T-helper 17 cell (primary cell): ENCODE measurements around the gene ZFHX3. TPM values are rescaled to one million over a fixed set of nuclear protein-coding genes. Genes with fewer than 3 reads are reported as not detected.

Experiments
- ATAC-seq: fragments of 150-1000 bp; cut with Tn5 transposase; 2 replicates; pipeline ENCODE4 v1.10.0; 2021; ENCODE audit warnings: mild to moderate bottlenecking, moderate library complexity
- DNase-seq, 3 donors: peaks; one replicate each; pipeline versions ENCODE4 v3.0.0 to v3.0.0-alpha.2; 2020 to 2021
- H3K9me3 ChIP-seq: one replicate; pipeline ENCODE4 v1.7.0; 2013; ENCODE audit warnings: low read length, mild to moderate bottlenecking; ENCODE audit not compliant: control insufficient read depth, poor library complexity, severe bottlenecking
- H3K27ac Mint-ChIP-seq: one replicate; pipeline ENCODE4 v1.8.0; 2022; ENCODE audit warnings: mild to moderate bottlenecking, moderate library complexity, mixed read lengths
- H3K27me3 Mint-ChIP-seq: one replicate; pipeline ENCODE4 v1.8.0; 2022; ENCODE audit warnings: mixed read lengths
- H3K36me3 Mint-ChIP-seq: one replicate; pipeline ENCODE4 v1.8.0; 2022; ENCODE audit warnings: low read depth, mixed read lengths
- H3K4me1 Mint-ChIP-seq: one replicate; pipeline ENCODE4 v1.8.0; 2022; ENCODE audit warnings: mild to moderate bottlenecking, mixed read lengths
- H3K4me3 Mint-ChIP-seq: one replicate; pipeline ENCODE4 v1.8.0; 2022; ENCODE audit warnings: mild to moderate bottlenecking, moderate library complexity, mixed read lengths
- total RNA-seq, 4 donors: library from RNA in 2 of 4; stranded (reverse) in 2 of 4; gene quantifications; one replicate each; pipeline ENCODE4 v1.2.3 and lab custom pipeline; 2022 to 2026

The ZFHX3 gene
- total RNA-seq, 2 donors from 2014 or later, result 0.94 to 2.2 TPM

DNA sequence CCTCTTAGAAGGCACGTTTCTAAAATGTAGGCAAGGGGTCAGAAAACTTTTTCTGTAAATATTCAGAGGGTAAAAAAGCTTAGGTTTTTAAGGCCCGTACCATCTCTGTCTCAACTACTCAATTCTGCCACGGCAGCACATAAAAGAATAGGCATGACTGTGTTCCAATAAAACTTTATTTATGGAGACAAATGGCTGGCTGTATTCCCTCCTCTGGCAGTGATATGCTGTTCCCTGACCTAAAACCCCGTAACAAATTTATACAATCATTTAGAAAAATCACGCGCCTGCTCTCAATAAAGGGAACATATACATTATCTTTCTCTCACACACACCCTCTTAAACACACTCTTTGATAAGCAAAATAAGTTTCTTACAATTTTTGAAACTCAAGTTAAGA lies 138.7 kb downstream of the ZFHX3 start:
- no peak for ATAC-seq

DNA sequence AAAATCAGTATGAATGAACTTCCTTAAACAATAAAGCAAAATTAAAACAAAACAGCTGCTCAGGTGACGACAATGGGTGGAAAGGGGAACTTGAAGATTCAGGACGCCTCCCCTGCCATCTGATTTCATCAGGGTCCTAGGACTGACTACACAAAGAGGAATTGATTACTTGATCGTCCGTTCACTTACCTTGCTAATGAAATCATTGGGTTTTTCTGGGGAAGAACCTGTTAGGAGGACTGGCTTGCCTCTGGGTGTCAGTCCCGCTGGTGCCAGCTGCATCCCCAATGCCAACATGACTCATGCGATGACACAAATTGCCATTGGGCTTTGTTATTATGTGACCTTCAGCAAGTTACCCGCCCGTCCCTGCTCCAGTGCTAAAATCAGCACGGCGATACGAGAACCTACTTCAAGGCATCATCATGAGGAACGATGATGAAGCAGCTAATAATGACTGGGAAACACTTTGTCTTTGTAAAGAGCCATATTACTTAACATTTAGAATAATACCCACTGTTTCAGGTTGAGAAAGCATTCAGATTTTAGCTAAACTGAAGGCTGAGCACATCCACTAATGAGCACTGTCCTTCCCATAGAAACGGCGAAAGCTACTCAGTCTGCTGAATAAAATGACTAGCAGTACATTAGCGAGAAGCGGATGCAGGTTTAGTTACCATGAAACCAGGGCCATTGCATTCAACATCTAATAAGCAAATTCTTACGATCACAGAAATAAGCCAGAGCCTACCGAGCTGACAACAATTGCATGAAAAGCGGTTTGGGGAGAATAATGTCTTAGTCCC lies 139.4 kb downstream of the ZFHX3 start:
- Mint-ChIP-seq H3K36me3 (peaks cover 4% of the 10 kb centered on the region), H3K4me1 (no peaks in the 10 kb centered on the region), H3K27me3 (peaks cover 4% of the 10 kb centered on the region), H3K27ac (no peak overlapping the region), H3K4me3 (no peak overlapping the region)
- DNase-seq, result no peak
- no peaks in the 10 kb centered on the region for H3K9me3 ChIP-seq
- ATAC-seq, result no peak

More for the DNA sequence above, 138.7 kb downstream of the ZFHX3 start:
- no peaks in the 10 kb centered on the region for H3K4me1 Mint-ChIP-seq
- no peak overlapping the region for H3K27ac Mint-ChIP-seq
- H3K9me3 ChIP-seq, result no peaks in the 10 kb centered on the region
- no peak overlapping the region for H3K4me3 Mint-ChIP-seq
- DNase-seq, result no peak
- H3K27me3 Mint-ChIP-seq, result peaks cover 10% of the 10 kb centered on the region
- peaks cover 4% of the 10 kb centered on the region for H3K36me3 Mint-ChIP-seq

DNA sequence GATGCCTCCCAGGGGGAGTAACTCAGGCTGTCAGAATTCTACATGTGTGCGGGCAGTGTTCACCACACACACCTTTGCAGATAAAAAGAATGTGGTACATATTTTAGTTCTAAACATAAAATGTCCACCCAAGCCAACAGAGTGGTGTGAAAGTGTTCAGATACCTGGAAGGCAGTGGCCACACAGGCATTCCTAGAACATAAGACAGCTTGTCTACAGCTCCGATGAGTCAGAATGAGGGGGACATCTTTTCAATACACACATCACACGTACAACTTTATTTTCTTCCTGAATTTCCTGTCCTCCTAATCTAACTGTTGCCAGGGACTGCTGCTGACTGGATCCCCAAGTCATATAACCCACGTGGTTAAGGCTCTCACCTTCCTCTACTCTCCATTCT lies 142.3 kb downstream of the ZFHX3 start:
- Mint-ChIP-seq H3K4me1 (no peaks in the 10 kb centered on the region), H3K27ac (no peak overlapping the region), H3K36me3 (peaks cover 4% of the 10 kb centered on the region), H3K4me3 (no peak overlapping the region), H3K27me3 (no peaks in the 10 kb centered on the region)
- ATAC-seq (no peak), DNase-seq (no peak)
- no peaks in the 10 kb centered on the region for H3K9me3 ChIP-seq

DNA sequence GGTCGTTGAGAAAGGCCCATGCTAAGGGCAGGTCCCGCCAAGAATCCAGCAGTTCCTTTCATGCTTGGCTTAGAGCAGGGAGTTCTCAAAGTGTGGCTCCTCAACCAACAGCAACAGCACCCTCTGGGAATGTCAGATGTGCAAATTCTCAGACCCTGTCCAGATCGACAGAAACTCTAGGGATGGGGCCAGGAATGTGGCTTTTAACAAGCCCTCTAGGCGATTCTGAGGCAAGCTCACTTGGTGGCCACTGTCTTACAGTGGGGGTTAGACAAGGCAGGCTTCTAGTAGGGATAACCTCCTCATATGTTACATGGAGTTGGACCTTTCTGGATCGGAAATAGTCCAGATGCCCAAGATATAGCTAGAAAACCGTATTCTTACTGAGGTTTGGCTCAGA lies 144.8 kb downstream of the ZFHX3 start:
- H3K4me3 Mint-ChIP-seq, result no peak overlapping the region

DNA sequence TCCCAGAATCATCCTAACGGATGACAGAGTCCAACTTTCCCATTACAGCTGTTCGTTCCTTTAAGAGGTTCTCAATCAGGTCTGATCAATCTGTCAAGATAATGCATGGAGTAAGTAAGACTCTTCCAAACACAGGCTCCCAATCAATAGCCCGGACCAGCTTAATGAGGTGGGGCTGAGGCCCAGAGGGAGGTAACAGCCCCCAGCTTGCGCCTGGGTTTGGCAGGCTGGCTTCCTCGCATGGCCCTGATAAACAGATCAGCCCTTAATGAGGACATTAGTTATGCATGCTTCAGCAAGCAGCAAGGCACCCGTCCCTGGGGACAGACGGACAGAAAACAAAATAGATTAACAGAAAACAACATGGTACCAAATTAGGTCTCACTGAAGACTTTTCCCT lies 145.7 kb downstream of the ZFHX3 start:
- H3K27me3 Mint-ChIP-seq, result peaks cover 4% of the 10 kb centered on the region
- no peaks in the 10 kb centered on the region for H3K9me3 ChIP-seq
- DNase-seq (no peak), ATAC-seq (no peak)
- peaks cover under 1% of the 10 kb centered on the region for H3K36me3 Mint-ChIP-seq
- H3K4me3 Mint-ChIP-seq, result no peak overlapping the region
- no peaks in the 10 kb centered on the region for H3K4me1 Mint-ChIP-seq
- no peak overlapping the region for H3K27ac Mint-ChIP-seq

More for the DNA sequence above, 144.8 kb downstream of the ZFHX3 start:
- no peak for ATAC-seq
- H3K27me3 Mint-ChIP-seq, result peaks cover 4% of the 10 kb centered on the region
- H3K36me3 Mint-ChIP-seq, result peaks cover 4% of the 10 kb centered on the region
- no peaks in the 10 kb centered on the region for H3K4me1 Mint-ChIP-seq
- DNase-seq, result no peak
- H3K27ac Mint-ChIP-seq, result no peak overlapping the region
- H3K9me3 ChIP-seq, result no peaks in the 10 kb centered on the region

DNA sequence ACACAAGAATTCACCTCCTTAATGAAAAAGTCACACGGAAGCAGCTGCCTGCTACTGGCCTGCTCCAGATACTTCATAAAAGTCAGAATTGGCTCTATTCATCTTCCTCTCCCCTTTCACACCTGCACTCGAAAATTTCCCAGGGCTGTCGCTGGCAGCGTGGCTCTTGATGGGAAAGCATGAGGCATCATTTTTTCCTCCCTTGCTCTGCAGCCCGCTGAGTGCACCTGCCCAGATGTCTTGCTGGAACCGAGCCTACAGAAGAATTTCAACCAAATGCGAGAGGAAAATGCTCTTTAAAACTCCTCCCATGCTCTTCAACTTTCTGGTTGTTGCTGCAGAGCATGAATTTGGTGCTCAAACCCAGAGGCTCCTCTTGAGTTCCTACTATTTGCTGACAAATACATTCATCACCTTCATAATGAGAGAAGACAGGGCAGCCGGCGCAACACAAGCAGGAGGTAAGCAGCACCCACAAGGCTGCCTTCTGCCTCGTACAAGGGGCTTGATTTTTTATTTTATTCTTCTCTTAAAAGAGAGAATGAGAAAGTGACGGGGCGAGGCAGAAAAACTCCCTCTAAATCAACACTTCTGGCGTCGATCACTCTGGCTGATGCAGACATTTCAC lies 146.8 kb downstream of the ZFHX3 start:
- no peak for DNase-seq
- no peak for ATAC-seq
- H3K4me1 Mint-ChIP-seq, result no peaks in the 10 kb centered on the region
- H3K4me3 Mint-ChIP-seq, result no peak overlapping the region
- H3K36me3 Mint-ChIP-seq, result no peaks in the 10 kb centered on the region
- no peaks in the 10 kb centered on the region for H3K9me3 ChIP-seq
- H3K27ac Mint-ChIP-seq, result no peak overlapping the region
- H3K27me3 Mint-ChIP-seq, result peaks cover 4% of the 10 kb centered on the region

DNA sequence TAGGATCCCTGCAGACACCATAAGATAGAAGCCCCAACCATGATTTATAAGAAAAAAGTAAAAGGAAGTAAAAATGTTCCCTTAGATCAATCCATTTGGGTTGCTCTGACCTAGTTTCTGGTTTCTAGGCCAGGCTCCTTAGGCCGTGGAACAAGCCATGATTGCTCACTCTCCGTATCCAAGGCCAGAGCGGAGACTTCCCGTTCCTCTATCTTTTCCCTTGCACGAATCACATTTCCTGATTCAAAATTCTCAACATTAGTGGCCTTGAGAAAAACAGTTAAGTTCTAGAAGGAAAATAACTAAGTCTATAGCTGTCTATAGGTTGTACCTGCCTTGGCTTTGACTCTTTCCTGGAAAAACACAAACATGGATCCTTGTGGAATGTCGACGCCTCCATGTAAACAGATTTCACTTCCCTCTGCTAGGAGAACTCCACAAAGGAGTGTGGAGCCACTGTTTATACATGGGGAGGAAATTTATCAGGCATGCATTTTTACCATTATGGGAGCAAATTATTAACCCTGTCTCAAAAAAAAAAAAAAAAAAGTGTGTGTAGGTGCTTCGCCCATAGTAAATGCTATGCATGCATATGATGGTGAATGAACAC lies 149.6 kb downstream of the ZFHX3 start:
- no peak for ATAC-seq
- no peak for DNase-seq
- H3K4me1 Mint-ChIP-seq, result no peaks in the 10 kb centered on the region
- H3K27ac Mint-ChIP-seq, result no peak overlapping the region
- H3K9me3 ChIP-seq, result no peaks in the 10 kb centered on the region
- no peak overlapping the region for H3K4me3 Mint-ChIP-seq
- peaks cover 4% of the 10 kb centered on the region for H3K27me3 Mint-ChIP-seq
- H3K36me3 Mint-ChIP-seq, result no peaks in the 10 kb centered on the region

DNA sequence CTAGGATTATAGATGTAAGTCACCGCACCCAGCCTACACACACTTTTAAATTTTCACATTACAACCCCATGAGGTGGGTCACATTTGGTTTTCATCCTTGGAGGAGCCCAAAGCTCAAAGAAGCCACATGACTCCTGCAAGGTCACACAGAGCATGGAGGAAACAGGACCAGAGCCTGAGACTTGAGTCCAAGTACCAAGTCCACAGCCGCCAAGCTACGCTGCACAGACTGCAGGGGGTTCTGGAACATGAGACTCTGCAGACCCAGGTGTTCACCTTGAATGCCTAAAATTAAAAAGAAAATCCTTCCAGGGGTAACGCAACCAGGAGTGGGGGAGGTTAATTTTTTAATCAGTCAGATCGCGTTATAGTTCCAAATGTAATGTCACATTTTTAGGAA lies 150.2 kb downstream of the ZFHX3 start:
- Mint-ChIP-seq H3K4me1 (no peaks in the 10 kb centered on the region), H3K27ac (no peak overlapping the region), H3K4me3 (no peak overlapping the region), H3K27me3 (peaks cover 4% of the 10 kb centered on the region), H3K36me3 (no peaks in the 10 kb centered on the region)
- no peak for ATAC-seq
- H3K9me3 ChIP-seq, result no peaks in the 10 kb centered on the region
- DNase-seq, result no peak

DNA sequence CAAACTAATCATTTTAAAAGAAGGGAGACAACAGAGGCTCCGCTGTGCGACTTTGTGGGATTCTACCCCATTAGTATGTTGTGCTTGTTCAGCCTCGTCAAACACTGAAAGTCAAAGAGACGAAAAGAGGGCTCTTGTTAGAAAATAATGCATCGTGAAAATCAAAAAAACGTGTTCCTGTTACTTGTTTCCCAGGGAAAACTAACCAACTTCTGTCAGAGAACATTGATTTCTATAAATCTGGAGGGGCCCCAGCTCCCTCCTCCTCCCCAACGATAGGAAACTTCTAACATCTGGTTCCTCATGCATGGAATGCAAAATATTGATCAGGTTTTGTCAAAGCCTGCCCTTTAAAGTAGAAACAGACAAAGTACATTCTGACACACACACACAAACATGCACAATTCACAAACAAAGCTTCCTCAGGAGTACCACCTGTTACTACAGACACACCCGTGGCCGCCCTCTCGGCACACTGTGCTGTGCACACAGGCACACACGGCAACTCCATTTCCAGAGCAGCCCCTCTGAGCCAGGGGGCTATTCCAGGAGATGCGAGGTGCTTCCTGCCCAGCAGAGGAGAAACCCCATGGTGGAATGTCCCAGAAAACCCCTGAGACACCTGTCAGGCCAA lies 151.3 kb downstream of the ZFHX3 start:
- Mint-ChIP-seq H3K36me3 (no peaks in the 10 kb centered on the region), H3K4me1 (no peaks in the 10 kb centered on the region), H3K27ac (no peak overlapping the region), H3K27me3 (peaks cover 4% of the 10 kb centered on the region), H3K4me3 (no peak overlapping the region)
- no peak for ATAC-seq
- no peaks in the 10 kb centered on the region for H3K9me3 ChIP-seq
- DNase-seq, result no peak

DNA sequence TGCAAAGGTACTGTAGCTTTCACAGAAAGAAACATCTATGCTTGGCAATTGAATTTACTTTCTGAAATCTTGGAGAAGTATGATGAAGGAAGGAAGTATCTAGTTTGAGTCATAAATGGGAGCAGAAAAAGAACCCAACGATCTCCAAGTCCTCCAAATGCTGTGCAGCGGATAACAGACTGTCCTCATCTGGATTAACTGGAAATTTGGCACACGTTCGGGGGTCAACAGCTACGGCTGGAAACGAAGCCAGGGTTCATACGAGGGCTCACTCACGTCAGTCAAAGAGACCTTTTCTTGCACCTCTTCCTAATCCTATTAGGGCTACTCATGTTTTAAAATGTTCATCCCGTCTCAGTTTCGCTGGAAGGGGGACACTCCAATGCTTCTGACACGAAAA lies 152.0 kb downstream of the ZFHX3 start:
- peaks cover 4% of the 10 kb centered on the region for H3K27me3 Mint-ChIP-seq
- ATAC-seq, result no peak

DNA sequence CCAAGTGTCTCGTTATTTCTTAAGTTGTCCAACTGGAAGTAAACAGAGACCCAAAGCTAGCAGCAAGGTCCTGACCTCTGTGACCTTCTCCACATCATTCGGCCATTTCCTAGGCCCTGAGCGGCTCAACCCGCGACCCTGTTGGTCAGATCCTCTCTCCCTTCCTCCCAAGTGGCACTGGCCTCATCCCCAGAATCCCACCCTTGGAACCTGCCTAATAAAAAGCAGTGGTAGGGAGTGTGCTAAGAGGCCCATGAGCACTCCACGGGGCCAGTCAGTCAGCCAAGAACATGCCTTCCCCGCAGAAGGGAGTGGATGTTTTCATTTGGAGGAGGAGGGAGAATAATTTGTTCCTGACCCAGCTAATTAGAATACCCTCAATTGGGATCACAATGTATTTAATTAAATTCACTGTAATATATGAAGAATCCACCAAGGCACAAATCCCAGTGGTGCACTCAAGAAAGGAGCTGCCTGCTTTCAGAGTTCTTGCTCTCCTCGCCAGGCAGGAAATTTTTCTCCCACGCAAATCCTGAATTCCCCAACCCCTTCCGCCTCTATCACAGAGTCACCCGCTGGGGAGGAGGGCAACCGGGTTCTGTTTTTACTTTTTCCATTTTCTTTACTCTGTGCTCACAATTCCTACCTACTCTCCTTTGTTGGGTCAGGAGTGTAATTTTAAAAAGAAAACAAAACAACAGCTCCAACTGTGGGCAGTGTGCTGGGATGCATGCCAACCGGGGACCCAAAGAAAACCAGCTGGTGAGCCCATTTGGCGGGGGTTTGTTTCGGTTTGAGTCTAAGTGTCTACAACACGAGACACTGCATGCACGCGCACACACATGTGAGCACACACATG lies 153.4 kb downstream of the ZFHX3 start:
- no peaks in the 10 kb centered on the region for H3K36me3 Mint-ChIP-seq
- H3K4me1 Mint-ChIP-seq, result no peaks in the 10 kb centered on the region
- no peak for ATAC-seq
- no peak for DNase-seq
- H3K27ac Mint-ChIP-seq, result no peak overlapping the region
- peaks cover 9% of the 10 kb centered on the region for H3K27me3 Mint-ChIP-seq
- no peak overlapping the region for H3K4me3 Mint-ChIP-seq
- H3K9me3 ChIP-seq, result no peaks in the 10 kb centered on the region

More for the DNA sequence above, 152.0 kb downstream of the ZFHX3 start:
- H3K4me3 Mint-ChIP-seq, result no peak overlapping the region
- no peaks in the 10 kb centered on the region for H3K4me1 Mint-ChIP-seq
- H3K9me3 ChIP-seq, result no peaks in the 10 kb centered on the region
- no peak overlapping the region for H3K27ac Mint-ChIP-seq
- no peaks in the 10 kb centered on the region for H3K36me3 Mint-ChIP-seq
- no peak for DNase-seq

DNA sequence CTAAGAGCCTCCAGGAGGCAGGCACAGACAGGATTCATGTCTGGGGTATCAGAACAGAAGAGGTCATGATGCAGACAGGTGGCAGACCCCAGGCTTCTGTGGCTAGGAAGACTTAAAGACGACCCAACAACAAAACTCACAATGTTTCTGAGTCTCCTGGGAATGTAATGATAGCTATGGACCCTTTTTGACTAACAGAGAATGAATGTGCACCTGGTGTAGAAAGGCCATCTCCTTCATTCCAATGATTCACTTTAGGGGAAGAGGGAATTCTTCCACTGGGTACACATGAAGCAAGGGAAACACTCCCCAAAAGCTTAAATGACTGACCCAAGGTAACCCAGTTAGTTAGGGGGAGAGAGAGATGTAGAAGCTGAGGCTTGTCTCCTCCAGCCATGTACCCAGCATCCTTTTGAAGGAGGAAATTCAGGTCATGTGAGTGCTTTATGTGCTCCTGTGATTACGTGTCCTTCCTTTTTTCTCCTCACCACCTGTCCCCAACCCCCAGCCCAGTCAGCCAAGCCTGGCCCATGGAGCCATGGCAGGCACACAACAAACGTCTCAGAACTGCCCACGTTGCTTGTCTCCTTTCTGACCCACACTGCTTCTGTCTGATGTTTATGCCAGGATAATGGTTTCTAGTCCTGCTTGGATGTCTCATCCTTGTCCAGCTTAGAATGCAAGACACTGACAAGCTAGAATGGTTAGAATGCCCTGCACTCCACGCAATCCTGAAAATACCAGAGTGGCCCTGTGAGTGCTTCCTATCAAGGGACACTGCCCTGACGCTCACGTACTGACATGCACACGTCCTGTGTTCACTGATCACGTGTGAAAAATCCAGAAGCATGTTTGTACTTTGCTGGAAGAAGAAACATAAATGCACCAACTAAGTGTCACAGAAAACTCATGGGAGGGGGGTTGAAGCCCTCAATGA lies 156.4 kb downstream of the ZFHX3 start:
- ATAC-seq (no peak), DNase-seq (no peak)
- Mint-ChIP-seq H3K4me3 (no peak overlapping the region), H3K27ac (no peak overlapping the region), H3K36me3 (peaks cover 4% of the 10 kb centered on the region), H3K4me1 (no peaks in the 10 kb centered on the region), H3K27me3 (peaks cover 5% of the 10 kb centered on the region)
- no peaks in the 10 kb centered on the region for H3K9me3 ChIP-seq
